PC-3 (cell line): ENCODE measurements around the gene SEC14L2. TPM values are rescaled to one million over a fixed set of nuclear protein-coding genes. Genes with fewer than 3 reads are reported as not detected.

Source experiments
- ATAC-seq: fragments of 200-7000 bp; cut with Tn5 transposase; 2 replicates; pipeline ENCODE4 v1.9.1; 2020; ENCODE audit warnings: mild to moderate bottlenecking, moderate library complexity
- BruUV-seq: library from RNA; stranded (reverse); fragments of 400-500 nt; replicated peaks from 2 replicates; lab custom pipeline; 2021; lab: Mats Ljungman, UMichigan
- CTCF ChIA-PET: fragments of 300-600 bp; sonication (Branson Sonifier 250); formaldehyde crosslinking; loops from one replicate; lab custom pipeline; 2022; ENCODE audit warnings: antibody characterized with exemption; lab: Charles Lee
- POLR2A ChIA-PET: fragments of 300-600 bp; sonication (Branson Sonifier 250); formaldehyde crosslinking; loops from one replicate; lab custom pipeline; 2022; ENCODE audit warnings: antibody characterized with exemption; ENCODE audit not compliant: unreplicated experiment; lab: Charles Lee
- DNase-seq: peaks from one replicate; pipeline ENCODE4 v3.0.0-alpha.2; 2015
- H2AFZ ChIP-seq: fragments of 300-600 bp; sonication (generic); 2 replicates; pipeline ENCODE4 v1.6.0; 2016; ENCODE audit warnings: antibody characterized with exemption, low read length
- H3F3A ChIP-seq: fragments of 300-600 bp; sonication (generic); one replicate; pipeline ENCODE4 v1.6.0; 2017; ENCODE audit warnings: antibody characterized with exemption, low read length, control low read depth, mild to moderate bottlenecking; ENCODE audit not compliant: unreplicated experiment
- H3K27ac ChIP-seq: fragments of 300-600 bp; sonication (generic); 2 replicates; pipeline ENCODE4 v1.5.1; 2016; ENCODE audit warnings: mild to moderate bottlenecking, low read length
- H3K27me3 ChIP-seq: fragments of 300-600 bp; sonication (generic); 2 replicates; pipeline ENCODE4 v1.6.1; 2016; ENCODE audit warnings: low read length, mixed read lengths
- H3K36me3 ChIP-seq: fragments of 300-600 bp; sonication (generic); 2 replicates; pipeline ENCODE4 v1.6.1; 2016; ENCODE audit warnings: low read depth, mixed run types, low read length, mixed read lengths
- H3K4me1 ChIP-seq: fragments of 300-600 bp; sonication (generic); 2 replicates; pipeline ENCODE4 v1.5.1; 2016; ENCODE audit warnings: low read length; ENCODE audit not compliant: insufficient read depth
- H3K4me2 ChIP-seq: fragments of 300-600 bp; sonication (generic); 2 replicates; pipeline ENCODE4 v1.6.0; 2016; ENCODE audit warnings: low read length
- H3K4me3 ChIP-seq: fragments of 300-600 bp; sonication (generic); 2 replicates; pipeline ENCODE4 v1.5.1; 2016; ENCODE audit warnings: mild to moderate bottlenecking, low read length, mixed read lengths
- H3K79me2 ChIP-seq: fragments of 300-600 bp; sonication (generic); 2 replicates; pipeline ENCODE4 v1.6.1; 2017; ENCODE audit warnings: low read length, mixed read lengths
- H3K9ac ChIP-seq: fragments of 300-600 bp; sonication (generic); 2 replicates; pipeline ENCODE4 v1.6.0; 2016; ENCODE audit warnings: mild to moderate bottlenecking, low read length
- H3K9me2 ChIP-seq: fragments of 300-600 bp; sonication (generic); replicated peaks from 2 replicates; pipeline ENCODE4 v1.6.1; 2016; ENCODE audit warnings: mixed run types, low read length, mixed read lengths
- H3K9me3 ChIP-seq: fragments of 300-600 bp; sonication (generic); 2 replicates; pipeline ENCODE4 v1.6.1; 2016; ENCODE audit warnings: low read length, mixed read lengths
- H4K20me1 ChIP-seq: fragments of 300-600 bp; sonication (generic); 2 replicates; pipeline ENCODE4 v1.6.1; 2016; ENCODE audit warnings: low read length, mixed read lengths
- CTCF ChIP-seq: fragments of 300-600 bp; sonication (generic); conservative IDR thresholded peaks from 2 replicates; pipeline ENCODE4 v1.5.1; 2017; ENCODE audit warnings: antibody characterized with exemption, low read depth, mild to moderate bottlenecking, low read length
- EZH2 ChIP-seq: fragments of 300-600 bp; sonication (generic); IDR thresholded peaks from one replicate; pipeline ENCODE4 v1.6.1; 2017; ENCODE audit warnings: antibody characterized with exemption, mild to moderate bottlenecking, low read length; ENCODE audit not compliant: unreplicated experiment
- EZH2phosphoT487 ChIP-seq: fragments of 300-600 bp; sonication (generic); IDR thresholded peaks from 2 replicates; pipeline ENCODE4 v1.6.1; 2018; ENCODE audit warnings: mild to moderate bottlenecking, antibody characterized with exemption, low read length, borderline replicate concordance
- intact Hi-C: fragments of 100-400 bp; cut with micrococcal nuclease; formaldehyde crosslinking; loops from 2 replicates; pipeline ENCODE4 v1.9.0; 2023
- total RNA-seq: library from RNA; depleted of rRNA; stranded (reverse); fragments of >200 nt; gene quantifications from 2 replicates; pipeline ENCODE4 v1.2.3, GENCODE V29; 2014

Gene SEC14L2
- total RNA-seq, 1 experiment from 2014 or later = 16.8 TPM

GRCh38 chr22:30392661-30393321 lies 4.0 kb upstream of the SEC14L2 start:
- H3K27ac ChIP-seq = no peak overlapping the region
- H2AFZ ChIP-seq = no peak overlapping the region
- no peaks in the 10 kb centered on the region for H3K9me2 ChIP-seq
- TF ChIP-seq EZH2phosphoT487 = no peak
- TF ChIP-seq CTCF = no peak
- no peak for TF ChIP-seq EZH2
- peaks cover 7% of the 10 kb centered on the region for H3K79me2 ChIP-seq
- no peak overlapping the region for H3K9ac ChIP-seq
- H3K4me3 ChIP-seq = no peak overlapping the region
- H4K20me1 ChIP-seq = peaks cover 4% of the 10 kb centered on the region; the same call in 1 of the 2 replicates
- H3K4me1 ChIP-seq = peaks cover 2% of the 10 kb centered on the region
- ChIA-PET POLR2A (no interaction called here), CTCF (no interaction called here)
- no peaks in the 10 kb centered on the region for H3K9me3 ChIP-seq
- H3F3A ChIP-seq = no peaks in the 10 kb centered on the region
- BruUV-seq = no TSS peak
- intact Hi-C loops = no loop called here
- H3K36me3 ChIP-seq = no peaks in the 10 kb centered on the region
- no peak for ATAC-seq
- no peaks in the 10 kb centered on the region for H3K27me3 ChIP-seq
- H3K4me2 ChIP-seq = no peak overlapping the region
- DNase-seq = no peak

- Histone ChIP-seq H3K4me3 (no peak overlapping the region), H3K79me2 (peaks cover 12% of the 10 kb centered on the region), H3F3A (no peaks in the 10 kb centered on the region), H3K9ac (no peak overlapping the region), H3K4me1 (peaks cover 7% of the 10 kb centered on the region), H4K20me1 (peaks cover 6% of the 10 kb centered on the region; the same call in 1 of the 2 replicates), H2AFZ (no peak overlapping the region), H3K9me3 (no peaks in the 10 kb centered on the region), H3K27ac (no peak overlapping the region), H3K4me2 (no peak overlapping the region), H3K36me3 (no peaks in the 10 kb centered on the region), H3K9me2 (no peaks in the 10 kb centered on the region), H3K27me3 (no peaks in the 10 kb centered on the region)
- CTCF ChIA-PET = no interaction called here
- no peak for TF ChIP-seq EZH2phosphoT487
- no peak for TF ChIP-seq EZH2
- no peak for TF ChIP-seq CTCF
- POLR2A ChIA-PET = no interaction called here
- BruUV-seq = no TSS peak
- intact Hi-C loops = no loop called here
- no peak for DNase-seq
- no peak for ATAC-seq
These were observed 3.5 kb upstream of the SEC14L2 start for GRCh38 chr22:30393322-30393680.

- H3K9me2 ChIP-seq = no peaks in the 10 kb centered on the region
- BruUV-seq = no TSS peak
- H3K9me3 ChIP-seq = no peaks in the 10 kb centered on the region
- no peak for DNase-seq
- no peaks in the 10 kb centered on the region for H3K36me3 ChIP-seq
- peaks cover 6% of the 10 kb centered on the region; the same call in 1 of the 2 replicates for H4K20me1 ChIP-seq
- no peak overlapping the region for H3K27ac ChIP-seq
- H3K27me3 ChIP-seq = no peaks in the 10 kb centered on the region
- intact Hi-C loops = no loop called here
- CTCF ChIA-PET = no interaction called here
- no peaks in the 10 kb centered on the region for H3F3A ChIP-seq
- H2AFZ ChIP-seq = no peak overlapping the region
- peaks cover 8% of the 10 kb centered on the region for H3K4me1 ChIP-seq
- H3K79me2 ChIP-seq = peaks cover 18% of the 10 kb centered on the region
- TF ChIP-seq EZH2 (no peak), CTCF (no peak), EZH2phosphoT487 (no peak)
- H3K9ac ChIP-seq = no peak overlapping the region
- H3K4me2 ChIP-seq = no peak overlapping the region
- no peak overlapping the region for H3K4me3 ChIP-seq
- no peak for ATAC-seq
- POLR2A ChIA-PET = no interaction called here
These were observed 2.9 kb upstream of the SEC14L2 start for GRCh38 chr22:30393885-30394284.
